Medulla oblongata (tissue), 1 donor: ENCODE measurements around the gene ARHGAP23.
"Not testable (repeated sequence)": the region's sequence is repeated elsewhere in the genome, so short reads cannot be mapped to it uniquely, and the experiment has no call there.

Source experiments
- DNase-seq: peaks from one replicate; pipeline ENCODE4 v3.0.0-alpha.2; 2015; ENCODE audit errors: extremely low spot score

Gene ARHGAP23

GRCh38 chr17:38485681-38486298 is 57.5 kb downstream of the ARHGAP23 start:
- not testable (repeated sequence) for DNase-seq

GRCh38 chr17:38489774-38490173 is 61.5 kb downstream of the ARHGAP23 start:
- not testable (repeated sequence) for DNase-seq

- not testable (repeated sequence) for DNase-seq
Measured at GRCh38 chr17:38491346-38492066, 63.2 kb downstream of the ARHGAP23 start.

GRCh38 chr17:38492067-38493040 is 64.1 kb downstream of the ARHGAP23 start:
- DNase-seq, result peak; percentile 89

- DNase-seq, result not testable (repeated sequence)
Measured at GRCh38 chr17:38494152-38494551, 65.9 kb downstream of the ARHGAP23 start.

- DNase-seq, result not testable (repeated sequence)
Measured at GRCh38 chr17:38497656-38498055, 69.4 kb downstream of the ARHGAP23 start.

GRCh38 chr17:38498353-38498752 is 70.1 kb downstream of the ARHGAP23 start:
- no peak for DNase-seq

- DNase-seq, result not testable (repeated sequence)
Measured at GRCh38 chr17:38499230-38499629, 71.0 kb downstream of the ARHGAP23 start.

GRCh38 chr17:38501718-38502117 is 73.5 kb downstream of the ARHGAP23 start:
- DNase-seq, result not testable (repeated sequence)

- not testable (repeated sequence) for DNase-seq
Measured at GRCh38 chr17:38503286-38503913, 75.1 kb downstream of the ARHGAP23 start.

- DNase-seq, result no peak
Measured at GRCh38 chr17:38504216-38504615, 76.0 kb downstream of the ARHGAP23 start.

- no peak for DNase-seq
Measured at GRCh38 chr17:38507436-38507835, 79.2 kb downstream of the ARHGAP23 start.

GRCh38 chr17:38507921-38508569 is 79.8 kb downstream of the ARHGAP23 start:
- DNase-seq, result no peak

GRCh38 chr17:38508570-38508950 is 80.3 kb downstream of the ARHGAP23 start:
- DNase-seq, result no peak

- peak; percentile 87 for DNase-seq
Measured at GRCh38 chr17:38508954-38509771, 80.9 kb downstream of the ARHGAP23 start.

GRCh38 chr17:38509772-38510420 is 81.6 kb downstream of the ARHGAP23 start:
- no peak for DNase-seq

GRCh38 chr17:38510421-38511149 is 82.3 kb downstream of the ARHGAP23 start:
- no peak for DNase-seq

GRCh38 chr17:38511150-38512108 is 83.2 kb downstream of the ARHGAP23 start:
- DNase-seq, result no peak
